Activated CD4-positive, alpha-beta T cell treated with anti-CD3 and anti-CD28 coated beads for 1 hour (primary cell): ENCODE results near the gene TMEM154.

ENCODE experiments used
- DNase-seq: peaks from one replicate; pipeline ENCODE4 v3.0.0-alpha.2; 2020

TMEM154 gene

DNA sequence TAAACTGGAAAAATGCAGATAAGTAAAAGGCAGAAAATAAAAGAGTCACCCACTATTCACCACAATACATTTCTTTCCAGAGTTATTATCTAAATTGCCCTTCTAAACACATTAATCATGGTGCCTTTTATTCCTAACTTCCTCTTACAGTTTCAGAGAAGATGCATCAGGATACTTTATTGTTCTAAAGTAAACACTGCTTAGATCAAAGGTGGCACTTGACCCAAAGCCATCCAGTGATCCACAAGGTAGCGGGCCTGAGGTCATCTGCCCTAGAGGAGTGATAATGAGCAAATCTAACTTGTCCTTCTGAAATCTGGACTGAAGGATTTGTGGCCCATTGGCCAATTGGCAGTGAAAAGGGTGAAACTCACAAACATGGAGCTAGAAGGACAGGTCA is 12.0 kb upstream of the TMEM154 start:
- DNase-seq, result no peak

DNA sequence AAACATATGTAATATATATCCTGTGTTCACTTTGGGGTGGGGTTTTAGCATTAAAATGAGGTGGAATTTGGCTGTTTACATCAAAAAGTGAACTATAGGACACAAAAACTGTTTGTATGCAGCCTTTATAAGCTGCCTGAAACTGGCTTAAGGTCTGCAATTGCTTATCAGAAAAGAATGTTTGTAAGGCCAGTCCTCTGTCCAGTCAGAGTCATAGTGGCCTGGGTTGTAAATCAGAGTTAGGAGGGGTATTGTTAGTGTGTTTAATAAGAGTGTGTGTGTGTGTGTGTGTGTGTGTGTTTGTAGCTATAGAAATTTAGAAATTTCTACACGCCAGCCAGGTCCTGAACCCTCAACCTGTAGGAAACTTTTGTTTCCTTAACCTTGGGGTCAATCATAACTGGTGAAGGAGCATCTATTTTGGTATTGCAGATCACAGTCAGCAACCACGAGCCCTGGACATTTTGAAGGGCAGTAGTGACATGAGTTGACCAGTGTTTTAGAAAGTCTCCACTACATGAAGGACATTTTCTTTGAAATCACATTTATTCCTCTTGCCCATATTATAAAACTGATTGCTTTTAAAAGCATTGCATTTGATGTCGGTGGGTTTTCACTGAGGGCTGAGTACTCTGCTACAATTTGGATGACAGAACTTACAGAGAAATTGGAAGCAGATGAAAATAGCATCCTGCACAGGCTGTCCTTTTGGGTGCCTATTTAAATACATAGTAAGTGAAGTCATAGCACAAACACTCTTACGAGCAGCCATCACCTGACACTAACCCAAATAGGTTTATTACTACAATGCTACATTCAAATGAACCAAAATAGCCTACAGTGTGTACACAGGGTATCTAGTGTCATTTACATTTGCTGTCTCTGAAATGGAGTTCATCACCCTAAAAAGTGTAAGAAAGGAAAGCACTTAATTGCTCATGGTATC is 11.2 kb upstream of the TMEM154 start:
- DNase-seq, result no peak

DNA sequence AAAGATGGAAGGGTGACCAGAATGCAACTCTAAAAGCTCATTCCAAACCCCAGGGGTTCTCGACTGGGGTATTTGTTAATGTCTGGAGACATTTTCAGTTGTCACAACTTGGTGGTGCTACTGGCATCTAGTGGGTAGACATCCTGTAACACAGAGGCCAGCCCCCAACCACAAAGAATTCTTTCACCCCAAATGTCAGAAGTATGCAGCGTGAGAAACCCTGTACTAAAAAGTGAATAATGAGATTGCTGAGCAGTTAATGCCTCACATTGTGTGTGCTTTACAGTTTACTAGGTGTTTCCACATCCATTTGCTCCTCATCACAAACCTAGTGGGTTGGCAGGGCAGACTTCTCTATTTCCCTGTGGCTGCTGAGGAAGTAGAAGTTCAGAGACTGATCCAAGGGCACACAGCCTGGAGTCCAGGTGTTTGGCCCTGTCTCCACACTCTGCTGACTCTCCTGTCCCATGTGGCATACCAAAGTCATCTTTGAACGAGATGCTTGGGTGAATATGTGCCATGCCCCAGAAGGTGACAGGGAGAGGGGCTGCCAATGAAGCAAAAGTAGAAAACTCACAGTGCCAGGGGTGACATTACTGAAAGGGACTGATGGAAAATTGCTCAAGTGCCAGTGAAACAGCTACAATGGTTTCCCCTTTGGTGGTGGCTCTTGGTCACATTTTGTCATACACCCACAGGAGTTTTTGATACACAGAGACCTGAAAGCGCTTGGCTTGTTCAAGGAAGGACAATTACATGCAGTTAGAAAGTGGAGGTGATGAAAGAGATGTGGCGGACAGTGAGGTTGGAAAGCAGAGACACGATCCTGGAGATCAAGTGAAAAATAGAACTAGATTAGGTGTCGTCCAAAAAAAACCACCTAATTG is 10.1 kb upstream of the TMEM154 start:
- DNase-seq, result no peak

DNA sequence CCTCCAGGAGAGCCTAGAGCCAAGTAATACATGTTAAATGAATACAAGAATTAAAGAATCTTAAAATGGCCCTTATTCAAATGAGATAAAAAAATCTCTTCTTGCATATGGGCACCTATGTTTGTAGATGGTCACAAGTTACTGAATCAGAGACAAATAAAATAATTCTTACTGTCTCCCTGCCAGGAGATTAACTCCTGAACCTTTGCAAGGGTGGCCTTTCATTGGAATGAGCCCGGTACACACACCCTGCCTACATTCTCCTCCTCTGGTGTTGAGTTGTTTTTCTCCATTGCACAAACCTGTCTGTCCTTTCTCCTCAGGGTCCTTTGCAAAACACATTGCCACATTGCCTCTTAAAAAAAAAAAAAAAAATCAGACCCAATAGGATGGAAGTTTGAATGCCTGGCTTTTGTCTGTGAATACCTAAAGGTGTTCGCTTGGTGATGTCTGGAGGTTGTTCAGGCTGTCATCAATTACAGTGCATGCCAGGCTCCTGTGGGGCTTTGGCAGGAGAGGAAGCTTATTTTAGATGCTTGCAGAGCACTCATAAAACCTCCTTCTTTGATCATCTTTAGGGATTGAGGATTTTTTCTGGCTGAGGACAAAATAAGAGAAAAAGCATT is 8.3 kb upstream of the TMEM154 start:
- DNase-seq, result no peak

DNA sequence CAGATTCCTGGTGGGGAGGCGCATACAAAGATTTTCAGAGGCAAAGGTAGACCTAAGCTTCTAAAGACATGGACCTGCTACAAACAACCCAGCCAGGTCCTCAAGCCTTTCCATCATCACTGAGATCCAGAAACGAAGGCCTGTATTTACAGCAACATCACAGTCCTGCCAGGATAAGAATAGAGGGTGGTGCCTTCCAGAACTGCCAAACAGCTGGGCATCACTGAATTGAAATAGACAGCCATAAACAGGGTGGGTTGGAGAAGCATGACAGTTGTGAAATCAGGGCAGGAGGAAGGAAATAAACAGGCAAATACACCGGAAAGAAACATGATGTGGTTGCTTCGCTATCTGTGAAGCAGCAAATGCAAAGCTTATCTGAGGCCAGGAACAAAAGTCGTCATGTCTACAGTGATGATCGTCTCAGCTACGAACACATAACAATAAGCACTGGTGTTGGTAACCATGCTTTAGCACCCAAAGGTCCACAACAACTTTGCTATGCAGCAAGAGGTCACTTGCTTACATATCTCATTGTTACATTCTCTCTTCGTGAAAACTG is 6.7 kb upstream of the TMEM154 start:
- DNase-seq, result no peak

DNA sequence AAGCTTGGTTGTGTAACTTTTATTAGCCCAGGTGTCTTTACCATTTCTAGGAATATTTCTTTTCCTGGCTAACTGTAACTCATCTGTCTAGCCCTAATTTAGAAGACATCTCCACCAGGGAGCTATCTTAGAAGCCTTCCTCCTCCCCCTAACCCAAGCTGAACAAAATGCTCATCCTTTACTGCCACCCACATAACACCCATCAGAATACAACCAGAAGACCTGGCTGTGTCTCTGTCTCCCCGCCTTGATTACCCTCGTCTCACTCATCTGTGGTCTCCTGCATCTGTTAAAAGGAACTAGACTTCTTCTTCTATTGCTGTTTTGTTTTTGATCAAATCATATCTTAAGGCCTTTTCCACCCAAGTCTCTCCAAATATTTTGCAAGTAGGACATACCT is 4.8 kb upstream of the TMEM154 start:
- no peak for DNase-seq

DNA sequence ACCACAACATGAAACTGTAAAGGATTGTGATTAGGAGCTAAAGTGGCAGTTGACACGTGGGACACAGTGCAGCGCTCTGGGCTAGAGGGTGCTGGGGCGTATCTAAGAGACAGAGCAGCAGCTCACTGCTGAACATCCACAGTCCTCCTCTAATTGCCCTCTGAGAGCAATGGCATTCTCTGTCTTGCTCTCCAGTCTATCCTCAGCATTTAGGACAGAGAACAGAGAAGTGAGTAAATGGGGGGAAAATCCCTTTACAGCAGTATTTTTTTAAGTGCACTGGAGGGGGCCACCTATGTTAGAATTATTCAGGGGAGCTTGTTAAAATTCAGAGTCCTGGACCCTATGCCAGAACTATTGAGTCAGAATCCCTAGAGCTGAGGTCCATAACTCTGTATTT is 4.2 kb upstream of the TMEM154 start:
- DNase-seq, result no peak

DNA sequence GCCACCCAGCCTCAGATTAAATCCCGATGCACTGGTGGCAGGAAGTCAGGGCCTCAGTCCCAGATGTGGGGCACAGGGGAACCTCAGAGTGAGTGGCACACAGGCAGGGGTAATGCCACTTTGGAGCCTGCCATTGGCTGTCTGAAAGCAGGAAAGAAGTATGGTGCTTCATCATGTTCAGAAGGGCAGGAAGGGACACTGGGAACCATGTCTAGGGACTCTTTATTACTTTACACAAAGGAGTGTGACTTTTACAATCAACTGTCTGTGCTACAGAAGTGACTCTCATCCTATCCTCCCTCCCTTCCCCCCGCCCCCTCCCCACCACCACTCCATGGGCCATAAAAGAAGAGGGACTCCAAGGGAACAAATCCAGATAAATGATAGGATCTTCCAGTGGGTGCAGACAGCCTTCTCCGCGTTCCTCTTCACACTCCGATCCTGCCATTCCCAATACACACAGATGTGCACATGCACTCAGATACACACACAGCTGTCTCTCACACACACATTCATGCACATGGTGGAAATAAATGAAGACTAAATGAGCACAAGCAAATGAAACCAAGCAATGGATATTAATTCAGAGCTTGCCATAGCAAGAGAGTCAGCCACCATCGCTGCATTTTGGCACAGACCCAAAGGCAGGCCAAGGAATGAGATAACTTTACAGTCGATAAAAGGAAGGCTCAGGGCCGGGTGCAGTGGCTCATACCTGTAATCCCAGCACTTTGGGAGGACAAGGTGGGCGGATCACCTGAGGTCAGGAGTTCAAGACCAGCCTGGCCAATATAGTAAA is 2.5 kb upstream of the TMEM154 start:
- DNase-seq, result no peak

DNA sequence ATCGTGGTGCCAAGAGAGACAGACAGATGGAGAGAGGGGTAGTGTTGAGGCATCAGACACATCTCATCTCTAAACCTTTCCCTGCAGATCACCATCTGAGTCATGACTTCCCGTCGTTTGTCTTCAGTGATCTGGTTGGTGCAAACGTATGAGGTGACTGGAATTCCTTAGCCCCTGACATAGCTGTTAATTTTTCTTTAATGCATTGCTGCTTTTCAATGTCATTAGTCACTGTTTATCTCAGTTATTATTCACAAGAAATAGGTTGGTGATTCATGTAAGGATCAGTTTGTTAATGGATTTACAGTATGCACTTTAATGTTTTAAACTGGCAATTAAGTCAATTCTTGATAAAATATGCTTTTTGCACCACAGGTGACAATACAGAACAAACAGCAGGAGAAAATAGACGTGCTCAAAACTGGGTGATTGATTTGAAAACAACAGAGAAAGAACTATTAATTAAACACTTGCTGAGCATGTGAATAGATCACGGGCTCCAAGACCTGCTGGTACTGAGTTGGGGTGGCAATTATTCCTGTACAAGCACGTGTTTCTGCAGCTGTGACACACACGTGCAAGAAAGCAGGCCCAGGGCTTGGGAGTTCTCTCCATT is 1.3 kb upstream of the TMEM154 start:
- no peak for DNase-seq

DNA sequence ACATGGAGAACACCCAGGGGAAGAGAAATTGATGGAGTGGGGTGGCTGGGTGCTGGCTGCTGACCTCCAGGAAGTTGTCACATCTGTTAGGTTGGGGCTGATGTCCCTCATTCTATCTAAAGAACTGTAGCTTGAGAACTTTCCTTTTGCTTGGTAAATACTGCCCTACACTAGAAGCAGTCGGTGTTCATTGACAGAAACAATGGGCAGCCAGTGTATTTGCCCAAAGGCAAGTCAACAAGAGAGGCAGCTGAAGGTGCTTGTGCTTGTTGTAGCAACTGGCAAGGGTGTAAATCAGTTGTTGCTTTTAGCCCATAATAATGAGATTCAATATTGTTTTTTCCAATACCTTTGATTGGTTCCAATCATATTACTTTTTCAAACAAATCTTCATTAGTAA is 956 bp downstream of the TMEM154 start:
- no peak for DNase-seq

DNA sequence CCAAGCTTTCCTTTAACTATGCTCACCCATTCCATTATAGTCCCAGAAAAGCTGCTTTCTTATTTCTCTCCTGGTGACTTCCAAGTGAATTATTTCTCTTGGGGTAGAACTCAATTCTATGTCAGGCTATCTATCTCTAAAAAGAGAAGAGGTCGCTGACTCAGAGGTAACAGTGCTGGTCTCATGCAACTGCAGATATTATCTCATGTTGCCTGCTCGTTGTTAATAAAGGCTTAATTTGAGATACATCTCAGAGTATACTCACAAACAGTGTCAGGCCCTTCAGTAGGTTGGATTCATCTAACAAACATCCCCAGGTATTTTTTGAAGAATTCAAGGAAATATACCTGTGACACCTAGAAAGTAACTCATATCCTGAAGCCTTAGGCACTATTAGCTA is 2.7 kb downstream of the TMEM154 start:
- no peak for DNase-seq

DNA sequence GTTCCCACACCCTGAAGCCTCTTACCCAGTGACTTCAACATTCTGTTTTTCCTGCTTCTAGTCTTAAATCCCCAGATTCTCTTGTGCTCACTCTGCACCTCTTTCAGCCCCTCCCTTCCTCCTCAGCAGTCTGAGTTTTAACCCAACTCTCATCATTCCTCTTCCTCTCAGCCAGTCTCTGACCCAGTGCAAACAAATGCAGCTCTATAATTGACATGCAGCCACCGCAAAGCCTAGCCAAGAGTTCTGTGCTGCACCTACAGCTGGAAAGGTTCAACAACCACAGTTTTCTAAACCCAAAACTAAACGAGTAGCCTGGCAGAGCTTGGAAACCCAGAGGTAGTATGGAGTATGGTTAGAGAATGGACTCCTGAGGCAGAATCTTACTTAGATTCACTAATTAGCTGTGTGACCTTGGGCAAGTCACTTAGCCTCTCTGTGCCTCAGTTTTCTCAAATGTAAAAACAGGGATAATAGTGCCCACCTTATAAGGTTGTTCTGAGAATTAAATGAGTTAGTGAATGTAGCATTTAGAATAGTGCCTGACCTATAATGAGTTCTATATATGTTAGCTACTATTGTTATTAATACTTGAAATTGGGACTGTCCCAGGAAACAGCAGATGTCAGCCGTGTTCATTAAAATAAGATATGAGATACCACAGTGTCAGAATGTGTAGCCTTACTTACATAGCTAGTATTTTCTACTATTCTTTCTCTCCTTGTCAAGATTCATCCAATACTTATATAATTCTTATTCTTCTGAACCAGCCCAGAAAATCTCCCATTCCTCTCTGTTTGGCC is 3.5 kb downstream of the TMEM154 start:
- DNase-seq, result no peak

DNA sequence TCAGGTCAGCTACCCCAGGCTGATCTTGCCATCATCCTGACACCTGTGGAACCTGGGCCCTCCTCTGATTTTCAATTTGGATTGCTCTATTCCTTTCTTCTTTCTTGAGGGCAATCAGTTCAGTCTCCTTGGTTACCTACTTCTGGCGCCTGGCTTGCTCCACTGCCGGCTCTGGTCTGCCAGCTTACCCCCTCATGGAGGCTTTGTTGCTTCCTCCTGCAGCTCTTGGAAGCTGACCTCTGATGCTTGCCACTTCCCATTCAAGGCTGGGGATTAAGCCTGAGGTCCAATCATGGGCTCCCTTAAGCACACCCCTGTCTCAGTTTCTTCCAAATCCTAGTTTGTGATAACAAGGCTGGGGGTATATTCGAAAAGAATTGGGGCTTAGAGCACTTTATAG is 5.4 kb downstream of the TMEM154 start:
- no peak for DNase-seq

DNA sequence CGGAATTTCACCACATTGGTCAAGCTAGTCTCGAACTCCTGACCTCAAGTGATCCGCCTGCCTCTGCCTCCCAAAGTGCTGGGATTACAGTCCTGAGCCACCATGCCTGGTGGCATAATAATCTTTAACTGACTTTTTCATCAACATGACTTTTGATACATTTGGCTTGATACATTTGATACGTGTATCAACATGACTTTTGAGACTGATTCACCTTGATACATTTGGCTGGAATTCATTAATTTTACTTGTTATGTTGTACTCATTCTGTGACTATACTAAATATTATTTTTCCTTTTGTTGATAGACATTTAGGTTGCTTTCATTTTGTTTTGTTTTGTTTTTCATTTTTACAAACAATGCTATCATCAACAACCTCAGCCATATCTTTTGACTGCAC is 6.3 kb downstream of the TMEM154 start:
- DNase-seq, result no peak

DNA sequence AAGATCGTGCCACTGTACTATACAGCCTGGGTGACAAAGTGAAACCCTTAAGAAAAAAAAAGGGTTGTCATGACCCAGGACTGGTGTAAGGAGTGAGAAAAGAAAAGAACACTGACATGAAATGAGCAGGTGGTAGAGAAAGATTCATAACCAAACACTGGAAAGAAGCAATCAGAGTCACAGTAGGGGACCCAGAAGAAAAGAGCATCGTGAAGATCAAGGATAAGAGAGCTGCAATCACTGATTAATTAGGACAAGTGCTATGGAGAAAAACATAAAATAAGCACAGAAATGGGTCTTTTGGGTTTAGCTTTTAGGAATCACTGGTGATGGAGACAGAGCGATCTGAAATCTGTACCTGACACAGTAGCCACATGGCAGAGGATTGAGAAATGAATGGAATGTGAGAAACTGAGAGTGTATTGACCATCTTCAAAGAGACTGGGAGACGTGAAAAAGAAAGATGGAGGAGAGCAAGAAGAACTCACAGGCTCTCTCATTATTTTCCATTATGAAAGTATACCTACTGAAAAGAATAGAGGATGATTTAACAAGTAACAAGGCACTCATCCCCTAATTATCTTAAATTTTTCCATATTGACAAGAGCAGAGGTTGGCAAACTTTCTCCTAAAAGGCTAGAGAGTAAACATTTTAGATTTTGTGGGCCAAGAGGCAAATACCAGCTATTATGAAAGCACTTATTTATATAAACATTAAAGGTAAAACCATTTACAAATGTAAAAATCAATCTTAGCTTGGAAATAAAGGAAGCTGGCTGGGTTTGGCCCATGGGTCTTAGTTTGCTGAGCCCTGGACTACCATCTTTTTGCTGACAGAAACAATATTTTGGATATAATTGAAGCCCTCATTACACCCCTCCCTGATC is 7.3 kb downstream of the TMEM154 start:
- no peak for DNase-seq

DNA sequence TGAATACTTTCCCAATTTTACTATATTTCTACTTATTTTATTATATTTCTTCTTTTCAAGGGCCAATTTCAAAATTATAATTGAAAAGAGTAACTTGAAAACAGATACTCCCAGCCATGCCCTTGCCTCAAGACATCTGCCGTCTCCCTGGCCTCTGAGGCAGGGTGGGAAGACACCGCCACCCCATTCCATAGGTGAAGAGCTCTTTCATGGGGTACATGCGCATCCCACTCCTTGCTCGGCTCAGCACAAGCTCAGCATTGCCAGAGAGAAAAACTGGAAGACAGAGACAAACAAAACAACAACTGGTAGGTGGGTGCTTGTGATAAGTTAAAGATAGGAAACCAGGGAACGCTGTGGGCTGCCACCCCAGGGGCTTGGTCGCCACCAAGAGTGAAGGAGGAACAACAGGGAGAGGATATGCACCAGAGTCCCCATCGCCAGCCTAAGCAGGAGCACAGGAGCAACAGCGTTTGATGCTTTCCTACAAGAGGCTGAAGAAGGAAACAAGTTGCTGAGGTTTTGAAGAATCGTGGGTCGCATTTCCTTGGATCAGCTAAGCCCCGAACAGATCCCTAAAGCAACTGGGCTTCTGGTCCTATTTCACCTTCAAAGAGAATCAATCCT is 11.3 kb downstream of the TMEM154 start:
- no peak for DNase-seq

DNA sequence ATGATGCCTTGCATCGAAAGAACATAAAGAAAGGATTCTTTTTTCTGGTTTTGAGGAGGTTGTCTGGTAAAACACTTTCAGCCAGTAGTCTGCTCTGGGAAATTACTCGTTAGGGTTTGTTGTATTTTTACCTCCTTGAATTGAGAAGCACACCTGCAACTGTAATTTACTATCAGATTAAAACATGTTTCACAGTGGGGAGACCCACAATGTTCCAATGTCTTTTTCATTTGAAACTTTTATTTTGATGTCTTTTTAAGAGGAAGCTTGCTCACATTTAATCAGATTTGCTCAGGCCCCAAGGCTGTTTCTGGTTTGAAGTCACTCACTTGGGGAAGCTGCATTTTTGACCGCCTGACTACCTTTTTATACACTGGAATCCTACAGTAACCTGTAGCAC is 12.0 kb downstream of the TMEM154 start:
- DNase-seq, result no peak

DNA sequence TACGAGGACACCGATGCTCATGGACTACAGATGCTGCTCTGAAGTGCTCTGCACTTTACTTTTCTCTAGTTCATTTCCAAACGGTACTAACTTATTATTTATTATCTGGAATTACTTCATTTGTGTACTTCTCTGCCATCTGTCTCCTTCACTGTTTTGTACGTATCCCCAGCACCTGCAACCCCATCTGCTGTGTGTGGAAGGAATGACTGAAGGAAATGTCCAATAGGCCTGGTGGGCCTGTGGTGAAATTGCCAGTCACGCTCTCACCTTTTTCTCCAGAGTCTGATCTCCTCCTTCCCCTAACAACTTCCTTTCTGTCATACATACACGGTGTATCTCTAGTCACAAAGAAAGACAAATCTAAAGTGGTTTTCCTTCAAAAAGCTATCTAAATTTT is 12.9 kb downstream of the TMEM154 start:
- DNase-seq, result no peak

DNA sequence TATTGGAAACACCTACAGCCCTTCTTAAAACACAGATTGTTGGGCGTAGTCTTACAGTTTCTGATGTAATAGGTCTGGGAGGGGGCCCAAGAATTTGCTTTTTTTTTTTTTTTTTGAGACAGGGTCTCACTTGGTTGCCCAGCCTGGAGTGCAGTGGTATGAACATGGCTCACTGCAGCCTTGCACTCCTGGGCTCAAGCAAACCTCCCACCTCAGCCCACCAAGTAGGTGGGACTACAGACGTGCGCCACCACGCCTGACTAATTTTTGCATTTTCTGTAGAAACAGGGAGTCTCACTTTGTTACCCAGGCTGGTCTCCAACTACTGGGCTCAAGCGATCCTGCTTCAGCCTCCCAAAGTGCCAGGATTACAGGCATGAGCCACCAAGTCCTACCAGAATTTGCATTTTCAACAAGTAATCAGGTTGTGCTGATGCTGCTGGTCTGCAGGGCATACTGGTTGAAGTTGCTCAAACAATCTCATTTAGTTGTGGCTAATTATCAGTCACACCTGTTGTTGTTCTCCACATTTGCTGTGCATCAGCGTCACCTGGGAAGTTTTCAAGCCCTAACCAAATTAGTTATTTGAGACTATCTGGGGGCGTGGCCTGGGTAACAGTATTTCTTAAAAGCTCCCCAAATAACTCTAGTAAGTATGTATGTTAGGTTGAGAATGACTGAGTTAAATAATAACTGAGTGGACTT is 14.0 kb downstream of the TMEM154 start:
- no peak for DNase-seq
